ENCODE data around the gene AGT.

The AGT gene

GRCh38 chr1:230713915-230714764 lies at the start of gene AGT:
Gene AGT (minus strand): TSS chr1:230714122. CDS start chr1:230710823, 3,299 bp downstream.
- DNase-seq: peak in 53 of 56 donors; percentile 9 to 91 (median 73)

GRCh38 chr1:230761443-230762167 lies 47.7 kb upstream of the AGT start:
- DNase-seq: no peak

- DNase-seq: no peak
These were observed 46.5 kb upstream of the AGT start for GRCh38 chr1:230760360-230760827.

GRCh38 chr1:230759369-230760065 lies 45.6 kb upstream of the AGT start:
- DNase-seq: no peak

GRCh38 chr1:230758709-230759368 lies 44.9 kb upstream of the AGT start:
- no peak for DNase-seq

- DNase-seq: no peak
These were observed 44.2 kb upstream of the AGT start for GRCh38 chr1:230757856-230758708.

GRCh38 chr1:230754796-230755195 lies 40.9 kb upstream of the AGT start:
- no peak for DNase-seq

- peak in 32 of 56 donors; percentile 4 to 71 (median 44) for DNase-seq
These were observed 39.8 kb upstream of the AGT start for GRCh38 chr1:230753586-230754251.

- DNase-seq: peak in 2 of 56 donors; percentile 38 to 55
These were observed 39.3 kb upstream of the AGT start for GRCh38 chr1:230753191-230753585.

GRCh38 chr1:230752407-230752806 lies 38.5 kb upstream of the AGT start:
- peak in 54 of 56 donors; percentile 21 to 91 (median 77) for DNase-seq

- no peak for DNase-seq
These were observed 37.2 kb upstream of the AGT start for GRCh38 chr1:230750986-230751625.

- no peak for DNase-seq
These were observed 36.7 kb upstream of the AGT start for GRCh38 chr1:230750576-230750975.

GRCh38 chr1:230749635-230750034 lies 35.7 kb upstream of the AGT start:
- no peak for DNase-seq

- no peak for DNase-seq
These were observed 35.2 kb upstream of the AGT start for GRCh38 chr1:230749150-230749549.

- DNase-seq: no peak
These were observed 34.2 kb upstream of the AGT start for GRCh38 chr1:230747890-230748800.

- no peak for DNase-seq
These were observed 33.3 kb upstream of the AGT start, which contains the start of gene CAPN9 for GRCh38 chr1:230747127-230747730. Gene CAPN9 (plus strand): TSS chr1:230747388. CDS start chr1:230747497, 109 bp downstream.

GRCh38 chr1:230746617-230747016 lies 32.7 kb upstream of the AGT start:
- DNase-seq: no peak
